Retinal pigment epithelial cell (primary cell): Measurements from ENCODE around the gene ZBTB25.

ENCODE experiments used
- DNase-seq: peaks from one replicate; pipeline ENCODE4 v3.0.0-alpha.2; 2010; ENCODE audit warnings: low read depth
- H3K4me3 ChIP-seq: 2 replicates; pipeline ENCODE4 v1.5.1; 2011; ENCODE audit warnings: mild to moderate bottlenecking, low read length, control low read depth, moderate library complexity
- CTCF ChIP-seq: conservative IDR thresholded peaks from 2 replicates; pipeline ENCODE4 v1.5.1; 2011; ENCODE audit warnings: low read depth, low read length, control low read depth, inconsistent platforms

Gene ZBTB25

GRCh38 chr14:64439141-64439540 lies 64.5 kb downstream of the ZBTB25 start:
- DNase-seq, result no peak
- no peak for TF ChIP-seq CTCF
- no peak overlapping the region for H3K4me3 ChIP-seq

GRCh38 chr14:64438181-64438841 lies 65.3 kb downstream of the ZBTB25 start:
- DNase-seq, result peak; percentile 65
- TF ChIP-seq CTCF, result no peak
- H3K4me3 ChIP-seq, result no peak overlapping the region

GRCh38 chr14:64434528-64434927 lies 69.1 kb downstream of the ZBTB25 start:
- no peak for TF ChIP-seq CTCF
- no peak overlapping the region for H3K4me3 ChIP-seq
- no peak for DNase-seq

GRCh38 chr14:64423987-64424386 lies 79.7 kb downstream of the ZBTB25 start:
- DNase-seq, result no peak
- H3K4me3 ChIP-seq, result no peak overlapping the region
- no peak for TF ChIP-seq CTCF

GRCh38 chr14:64422756-64423155 lies 80.9 kb downstream of the ZBTB25 start:
- DNase-seq, result no peak
- TF ChIP-seq CTCF, result no peak

GRCh38 chr14:64422005-64422404 lies 81.6 kb downstream of the ZBTB25 start:
- no peak overlapping the region for H3K4me3 ChIP-seq
- DNase-seq, result no peak
- no peak for TF ChIP-seq CTCF

More at GRCh38 chr14:64422756-64423155, 80.9 kb downstream of the ZBTB25 start:
- H3K4me3 ChIP-seq, result no peak overlapping the region

GRCh38 chr14:64421166-64421565 lies 82.5 kb downstream of the ZBTB25 start:
- TF ChIP-seq CTCF, result no peak
- H3K4me3 ChIP-seq, result no peak overlapping the region
- no peak for DNase-seq
